Endothelial cell of umbilical vein (primary cell): ENCODE data around the gene MCC. TPM values are rescaled to one million over a fixed set of nuclear protein-coding genes. Genes with fewer than 3 reads are reported as not detected.

Experiments used
- BruUV-seq: library from RNA; stranded (reverse); fragments of 400-500 nt; replicated peaks from 2 replicates; lab custom pipeline; 2021; lab: Mats Ljungman, UMichigan
- CTCF ChIA-PET: fragments of 300-600, 350-600 bp; sonication (Branson Sonifier 250); formaldehyde crosslinking; loops from one replicate; lab custom pipeline; 2021; ENCODE audit warnings: antibody characterized with exemption, inconsistent platforms; lab: Charles Lee
- POLR2A ChIA-PET: fragments of 300-600, 350-600 bp; sonication (Branson Sonifier 250); formaldehyde crosslinking; loops from one replicate; lab custom pipeline; 2021; ENCODE audit warnings: antibody characterized with exemption, inconsistent platforms; lab: Charles Lee
- DNase-seq: peaks from one replicate; pipeline ENCODE4 v3.0.0-alpha.2; 2011; ENCODE audit warnings: low read depth, low spot score
- FAIRE-seq: peaks from 2 replicates; lab custom pipeline; 2011; peaks lifted over from hg19 to GRCh38; lab: Jason Lieb, UNC
- H2AFZ ChIP-seq: 2 replicates; pipeline ENCODE4 v1.6.0; 2012; ENCODE audit warnings: low read depth, low read length, control low read depth, inconsistent platforms
- H3K27ac ChIP-seq: 2 replicates; pipeline ENCODE4 v1.5.1; 2011; ENCODE audit warnings: low read depth, mild to moderate bottlenecking, control low read depth, low read length, moderate library complexity; ENCODE audit not compliant: insufficient read depth
- H3K27me3 ChIP-seq, 2 experiments: 2 replicates each; pipeline versions ENCODE4 v1.6.0 to v1.6.1; 2011; ENCODE audit warnings: low read length in 2 of 2, mixed read lengths in 1 of 2; ENCODE audit not compliant: control insufficient read depth in 2 of 2, insufficient read depth in 2 of 2
- H3K36me3 ChIP-seq, 2 experiments: 2 replicates in 1 of 2; 3 replicates in 1 of 2; pipeline ENCODE4 v1.5.1; 2011; ENCODE audit warnings: low read length in 2 of 2, mild to moderate bottlenecking in 1 of 2, moderate library complexity in 1 of 2; ENCODE audit not compliant: control insufficient read depth in 2 of 2, insufficient read depth in 2 of 2; ENCODE audit errors: extremely low read depth in 1 of 2
- H3K4me1 ChIP-seq: 3 replicates; pipeline ENCODE4 v1.5.1; 2011; ENCODE audit warnings: mild to moderate bottlenecking, low read length; ENCODE audit not compliant: control insufficient read depth, insufficient read depth; ENCODE audit errors: extremely low read depth
- H3K4me2 ChIP-seq: 2 replicates; pipeline ENCODE4 v1.6.1; 2011; ENCODE audit warnings: low read length, control low read depth, mixed read lengths; ENCODE audit not compliant: insufficient read depth
- H3K4me3 ChIP-seq, 3 experiments: fragments of 200-600 bp in 1 of 3; sonication (generic), shearing (Covaris generic) in 1 of 3; replicated peaks in 1 of 3; 2 replicates each; pipeline ENCODE4 v1.5.1; 2011 to 2016; ENCODE audit warnings: control low read depth in 3 of 3, low read length in 3 of 3, mild to moderate bottlenecking in 2 of 3, inconsistent platforms in 1 of 3, low read depth in 1 of 3, moderate library complexity in 1 of 3; ENCODE audit not compliant: insufficient read depth in 1 of 3
- H3K79me2 ChIP-seq: 2 replicates; pipeline ENCODE4 v1.6.0; 2012; ENCODE audit warnings: low read length, inconsistent platforms; ENCODE audit not compliant: control insufficient read depth, insufficient read depth
- H3K9ac ChIP-seq: replicated peaks from 2 replicates; pipeline ENCODE3; 2011; ENCODE audit warnings: low read length, control low read depth; ENCODE audit not compliant: insufficient read depth; ENCODE audit errors: extremely low read depth
- H3K9me1 ChIP-seq: replicated peaks from 3 replicates; pipeline ENCODE4 v1.6.0; 2011; ENCODE audit warnings: mild to moderate bottlenecking, low read length; ENCODE audit not compliant: control insufficient read depth, insufficient read depth; ENCODE audit errors: extremely low read depth
- H3K9me3 ChIP-seq: replicated peaks from 2 replicates; pipeline ENCODE4 v1.5.1; 2012; ENCODE audit warnings: low read length, inconsistent platforms; ENCODE audit not compliant: control insufficient read depth, insufficient read depth
- H4K20me1 ChIP-seq: replicated peaks from 2 replicates; pipeline ENCODE3; 2011; ENCODE audit warnings: mild to moderate bottlenecking, low read length; ENCODE audit not compliant: control insufficient read depth, insufficient read depth; ENCODE audit errors: extremely low read depth
- CTCF ChIP-seq, 2 donors: IDR thresholded peaks; 1 replicate in 1 of 2; 2 replicates in 1 of 2; pipeline ENCODE4 v1.5.1; 2011; ENCODE audit warnings: low read length in 2 of 2, mild to moderate bottlenecking in 2 of 2, moderate library complexity in 2 of 2, control low read depth in 1 of 2, inconsistent platforms in 1 of 2, low read depth in 1 of 2; ENCODE audit not compliant: insufficient read depth in 1 of 2; ENCODE audit errors: extremely low read depth in 1 of 2
- EZH2 ChIP-seq: IDR thresholded peaks from 2 replicates; pipeline ENCODE4 v1.6.1; 2012; ENCODE audit warnings: borderline replicate concordance, low read depth, mild to moderate bottlenecking, moderate library complexity, low read length, inconsistent platforms; ENCODE audit not compliant: severe bottlenecking
- FOS ChIP-seq: IDR thresholded peaks from 2 replicates; pipeline ENCODE4 v1.6.1; 2011; ENCODE audit warnings: mild to moderate bottlenecking, low read length, moderate library complexity, borderline replicate concordance; ENCODE audit not compliant: insufficient read depth
- GATA2 ChIP-seq: IDR thresholded peaks from 2 replicates; pipeline ENCODE4 v1.7.0; 2011; ENCODE audit warnings: low read depth, mild to moderate bottlenecking, moderate library complexity, mixed read lengths, low read length; ENCODE audit not compliant: insufficient read length, insufficient read depth
- JUN ChIP-seq: IDR thresholded peaks from 2 replicates; pipeline ENCODE4 v1.6.1; 2011; ENCODE audit warnings: borderline replicate concordance, low read depth; ENCODE audit not compliant: insufficient read length, insufficient read depth
- MAX ChIP-seq: IDR thresholded peaks from 2 replicates; pipeline ENCODE4 v1.6.1; 2011; ENCODE audit not compliant: insufficient read depth, insufficient read length
- MYC ChIP-seq: IDR thresholded peaks from one replicate; pipeline ENCODE4 v1.6.1; 2011; ENCODE audit warnings: mild to moderate bottlenecking, low read depth, low read length
- POLR2A ChIP-seq: IDR thresholded peaks from 2 replicates; pipeline ENCODE4 v1.6.1; 2012; ENCODE audit warnings: low read depth, mild to moderate bottlenecking, control low read depth, low read length
- POLR2AphosphoS5 ChIP-seq: IDR thresholded peaks from 2 replicates; pipeline ENCODE4 v1.6.1; 2012; ENCODE audit warnings: low read depth, mild to moderate bottlenecking, control low read depth, low read length, moderate library complexity; ENCODE audit not compliant: insufficient read depth
- dilution Hi-C: fragments of 300-500 bp; cut with MboI; formaldehyde crosslinking; loops from one replicate; pipeline ENCODE4 v1.15.0; 2019; ENCODE audit warnings: low sequenced_read_pairs; ENCODE audit not compliant: extremely low pct_ligation_motif_present
- intact Hi-C: fragments of 100-400 bp; cut with micrococcal nuclease; formaldehyde crosslinking; loops from one replicate; pipeline ENCODE4 v1.10.0; 2022
- polyA plus RNA-seq, 4 experiments: library from polyadenylated mRNA; depleted of rRNA in 3 of 4; stranded (reverse) in 3 of 4; unstranded in 1 of 4; fragments of >200 nt; gene quantifications; 2 replicates each; pipeline versions ENCODE4 v1.2.1 to v1.2.3, GENCODE V29; 2011 to 2012; ENCODE audit warnings: missing spikeins in 1 of 4
- total RNA-seq: library from RNA; stranded (reverse); gene quantifications from 2 replicates; pipeline ENCODE4 v1.2.3, GENCODE V29; 2021

MCC gene
- total and polyA plus RNA-seq, 2 donors (not counting 3 experiments of a cell fraction or from before 2014, with no cell fraction given) = 6.9 to 27.5 TPM

GRCh38 chr5:113380807-113381326 lies 107.4 kb downstream of the MCC start:
- Histone ChIP-seq H3K4me3 (no peak overlapping the region), H3K4me1 (peaks cover 28% of the 10 kb centered on the region), H3K36me3 (no peaks in the 10 kb centered on the region), H3K9me3 (no peaks in the 10 kb centered on the region), H2AFZ (peak overlapping the region; percentile 28), H4K20me1 (no peaks in the 10 kb centered on the region), H3K4me2 (no peak overlapping the region), H3K27ac (no peak overlapping the region), H3K79me2 (no peaks in the 10 kb centered on the region), H3K27me3 (no peaks in the 10 kb centered on the region), H3K9me1 (no peaks in the 10 kb centered on the region), H3K9ac (no peak overlapping the region)
- intact Hi-C loops (no loop called here), dilution Hi-C loops (no loop called here)
- BruUV-seq = no TSS peak
- TF ChIP-seq POLR2A = no peak
- no peak for TF ChIP-seq MYC
- TF ChIP-seq JUN = no peak
- no peak for TF ChIP-seq POLR2AphosphoS5
- TF ChIP-seq CTCF (IDR thresholded peaks at IDR 0.05; ENCODE audit: extremely low read depth in 1 of 2, insufficient read depth in 1 of 2, low read depth in 1 of 2, low read length in 2 of 2) = no peak
- TF ChIP-seq MAX = no peak
- no peak for TF ChIP-seq FOS
- TF ChIP-seq GATA2 = no peak
- TF ChIP-seq EZH2 = no peak
- CTCF ChIA-PET = interaction anchor here (1.5 to 3.2 kb wide), 6 partner anchors 15 to 231 kb away, joined by 3 to 77 read pairs (median 10); no protein-coding TSS in a partner anchor
- POLR2A ChIA-PET = no interaction called here
- DNase-seq (no peak), FAIRE-seq (no peak)
